Islet of Langerhans (tissue), 1 donor: ENCODE data around the gene KDM6B.

Source experiments
- FAIRE-seq: peaks from one replicate; lab custom pipeline; 2011; peaks lifted over from hg19 to GRCh38; lab: Jason Lieb, UNC

Gene KDM6B

DNA sequence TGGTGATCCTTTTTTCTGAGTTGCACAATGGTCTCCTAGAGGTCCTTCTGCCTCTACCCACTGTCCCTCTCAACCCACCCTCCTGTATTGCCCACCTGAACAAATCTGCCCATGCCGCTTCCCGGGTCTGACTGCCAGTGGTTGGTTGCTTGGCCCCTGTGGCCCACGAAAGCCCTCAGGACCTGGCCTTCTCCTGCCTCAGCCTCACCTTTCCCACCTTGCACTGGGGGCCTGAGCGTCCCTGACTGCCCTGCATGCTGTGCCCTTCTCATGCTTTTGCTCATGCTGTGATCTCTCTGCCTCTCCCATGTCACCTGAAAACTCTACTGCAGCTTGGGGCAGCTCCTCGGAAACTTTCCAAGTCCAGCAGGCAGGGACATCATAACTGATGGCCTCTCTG lies 13.8 kb upstream of the KDM6B start:
- no peak for FAIRE-seq

DNA sequence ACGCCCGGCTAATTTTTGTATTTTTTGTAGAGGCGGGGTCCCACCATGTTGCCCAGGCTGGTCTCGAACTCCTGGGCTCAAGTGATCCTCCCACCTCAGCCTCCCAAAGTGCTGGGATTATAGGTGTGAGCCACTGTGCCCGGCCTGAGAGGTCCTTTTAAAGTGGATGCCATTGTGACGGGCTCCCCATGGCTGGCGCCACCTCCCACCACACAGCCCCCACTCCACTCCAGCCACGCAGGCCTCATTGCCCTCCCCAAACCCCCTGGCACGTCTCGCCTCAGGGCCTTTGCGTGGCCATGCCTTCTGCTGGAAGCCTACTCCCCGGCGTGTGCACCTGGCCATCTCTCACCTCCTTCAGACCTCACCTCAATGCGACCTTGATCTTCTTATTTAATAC lies 11.9 kb upstream of the KDM6B start:
- no peak for FAIRE-seq

DNA sequence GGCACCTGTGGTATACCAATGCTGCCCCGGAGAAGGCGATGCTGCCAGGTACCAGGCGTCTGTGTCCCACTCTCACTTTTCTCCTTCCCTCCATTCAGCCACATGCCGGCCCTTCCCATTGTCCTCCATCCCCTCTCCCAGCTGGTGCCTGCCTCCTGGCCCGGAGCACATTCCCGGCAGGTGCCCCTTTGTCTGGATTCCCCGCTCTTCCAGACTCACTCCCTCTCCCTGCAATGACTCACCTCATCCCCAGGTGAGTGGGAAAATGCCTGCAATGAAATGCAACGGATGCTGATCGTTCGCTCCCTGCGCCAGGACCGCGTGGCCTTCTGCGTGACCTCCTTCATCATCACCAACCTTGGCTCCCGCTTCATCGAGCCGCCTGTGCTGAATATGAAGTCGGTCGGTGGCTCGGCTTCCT lies 10.4 kb upstream of the KDM6B start:
- FAIRE-seq: no peak

DNA sequence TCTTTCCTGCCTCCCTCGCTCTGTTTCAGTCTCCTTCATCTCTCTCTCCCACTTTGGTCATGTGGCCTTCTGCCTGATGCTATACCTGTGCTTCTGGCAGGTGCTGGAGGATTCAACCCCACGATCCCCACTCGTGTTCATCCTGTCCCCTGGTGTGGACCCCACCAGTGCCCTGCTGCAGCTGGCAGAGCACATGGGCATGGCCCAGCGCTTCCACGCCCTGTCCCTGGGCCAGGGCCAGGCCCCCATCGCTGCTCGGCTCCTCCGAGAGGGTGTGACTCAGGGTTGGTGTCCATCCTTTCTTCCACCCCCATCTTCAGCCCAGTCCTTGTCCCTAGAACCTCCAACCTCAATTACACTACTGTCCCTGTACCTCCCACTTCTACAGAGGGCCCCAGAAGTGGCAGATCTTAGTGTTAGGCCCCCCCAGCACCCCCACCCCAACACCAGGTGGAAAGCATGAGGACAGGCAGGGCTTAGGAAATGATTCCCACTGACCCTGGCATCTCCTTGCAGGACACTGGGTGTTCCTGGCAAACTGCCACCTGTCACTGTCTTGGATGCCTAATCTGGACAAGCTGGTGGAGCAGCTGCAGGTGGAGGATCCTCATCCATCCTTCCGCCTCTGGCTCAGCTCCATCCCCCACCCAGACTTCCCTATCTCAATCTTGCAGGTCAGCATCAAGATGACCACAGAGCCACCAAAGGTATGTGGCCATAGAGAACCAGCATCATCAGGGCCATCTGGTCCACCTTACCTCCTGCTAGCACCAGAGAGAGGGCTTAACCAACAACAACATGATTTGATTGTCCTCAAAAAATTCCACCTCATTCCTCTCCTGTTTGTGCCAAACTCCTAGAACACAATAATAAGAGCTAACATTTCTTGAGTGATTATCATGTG lies 9.7 kb upstream of the KDM6B start:
- no peak for FAIRE-seq

DNA sequence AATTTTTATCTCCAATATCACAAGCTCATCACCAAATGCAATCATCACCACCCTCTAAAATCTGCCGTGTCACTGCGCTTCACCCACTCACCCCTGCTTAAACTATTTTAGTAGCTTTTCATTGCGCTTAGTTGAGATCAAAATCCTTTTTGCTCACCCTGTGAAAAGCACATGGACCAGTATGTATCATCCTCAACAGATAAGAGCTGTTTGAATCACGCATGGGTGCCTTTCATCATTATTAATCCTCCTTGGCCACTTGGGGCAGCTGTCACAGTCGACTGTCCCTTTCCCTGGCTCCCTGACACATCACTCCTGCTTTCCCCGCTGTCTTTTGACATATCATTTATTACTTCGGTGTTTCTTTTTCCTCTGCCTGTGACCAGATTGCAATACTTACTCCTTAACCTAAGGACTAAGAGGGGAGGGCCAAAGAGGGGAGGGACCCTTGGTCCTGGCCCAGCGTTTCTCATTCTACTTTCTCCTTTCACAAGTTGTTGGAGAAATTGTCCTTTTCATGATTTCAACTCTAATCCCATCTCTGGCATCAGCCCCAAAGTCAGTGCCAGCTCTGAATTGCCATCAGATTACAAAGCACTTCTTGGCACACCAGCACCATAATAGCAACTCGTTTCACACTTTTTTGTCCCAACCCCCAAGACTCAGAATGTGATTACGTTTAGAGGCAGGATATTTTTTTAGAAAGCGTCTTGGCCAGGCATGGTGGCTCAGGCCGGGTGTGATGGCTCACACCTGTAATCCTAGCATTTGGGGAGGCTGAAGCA lies 8.6 kb upstream of the KDM6B start:
- FAIRE-seq: no peak

DNA sequence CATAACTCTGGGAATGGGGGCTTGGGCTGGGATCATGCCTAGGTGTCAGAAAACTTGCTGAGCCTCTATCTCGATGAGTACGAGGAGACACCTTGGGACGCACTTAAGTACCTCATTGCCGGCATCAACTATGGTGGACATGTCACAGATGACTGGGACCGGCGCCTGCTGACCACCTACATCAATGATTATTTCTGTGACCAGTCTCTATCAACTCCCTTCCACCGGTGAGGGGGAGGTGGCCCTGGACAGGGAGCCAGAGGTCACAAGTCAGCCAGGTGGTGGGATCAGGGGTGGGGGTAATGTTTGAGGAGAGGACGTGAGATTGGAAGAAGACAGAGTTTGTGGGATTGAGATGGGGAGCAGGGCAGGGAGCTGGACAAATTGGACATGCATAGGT lies 3.4 kb upstream of the KDM6B start:
- FAIRE-seq: no peak

DNA sequence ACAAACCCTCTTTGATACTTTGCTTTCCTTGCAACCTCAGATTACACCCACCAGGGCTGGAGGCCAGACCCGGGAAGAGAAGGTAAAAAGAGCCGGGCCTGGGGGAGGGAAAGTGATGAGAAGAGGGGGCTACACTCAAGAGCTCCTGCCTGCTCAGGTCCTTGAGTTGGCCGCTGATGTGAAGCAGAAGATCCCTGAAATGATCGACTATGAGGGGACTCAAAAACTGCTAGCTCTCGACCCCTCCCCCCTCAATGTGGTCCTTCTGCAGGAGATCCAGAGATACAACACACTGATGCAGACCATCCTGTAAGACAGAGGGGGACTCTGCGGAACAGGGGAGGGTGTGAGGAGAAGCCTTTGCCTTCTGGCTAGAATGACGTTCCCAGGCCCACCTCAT lies 2.8 kb upstream of the KDM6B start:
- no peak for FAIRE-seq

DNA sequence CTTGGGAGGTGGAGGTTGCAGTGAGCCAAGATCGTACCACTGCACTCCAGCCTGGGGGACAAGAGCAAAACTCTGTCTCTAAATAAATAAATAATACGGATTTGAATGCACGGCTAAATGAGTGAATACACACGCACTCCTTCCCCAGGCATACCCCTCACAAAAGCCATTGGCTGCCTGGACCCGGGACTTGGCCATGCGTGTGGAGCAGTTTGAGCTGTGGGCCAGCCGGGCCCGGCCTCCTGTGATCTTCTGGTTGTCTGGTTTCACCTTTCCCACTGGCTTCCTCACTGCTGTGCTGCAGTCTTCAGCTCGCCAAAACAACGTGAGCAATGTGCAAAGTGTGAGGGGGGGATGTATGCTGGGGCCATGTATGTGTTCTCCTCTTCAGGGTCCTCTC lies 1.6 kb upstream of the KDM6B start:
- FAIRE-seq: no peak

DNA sequence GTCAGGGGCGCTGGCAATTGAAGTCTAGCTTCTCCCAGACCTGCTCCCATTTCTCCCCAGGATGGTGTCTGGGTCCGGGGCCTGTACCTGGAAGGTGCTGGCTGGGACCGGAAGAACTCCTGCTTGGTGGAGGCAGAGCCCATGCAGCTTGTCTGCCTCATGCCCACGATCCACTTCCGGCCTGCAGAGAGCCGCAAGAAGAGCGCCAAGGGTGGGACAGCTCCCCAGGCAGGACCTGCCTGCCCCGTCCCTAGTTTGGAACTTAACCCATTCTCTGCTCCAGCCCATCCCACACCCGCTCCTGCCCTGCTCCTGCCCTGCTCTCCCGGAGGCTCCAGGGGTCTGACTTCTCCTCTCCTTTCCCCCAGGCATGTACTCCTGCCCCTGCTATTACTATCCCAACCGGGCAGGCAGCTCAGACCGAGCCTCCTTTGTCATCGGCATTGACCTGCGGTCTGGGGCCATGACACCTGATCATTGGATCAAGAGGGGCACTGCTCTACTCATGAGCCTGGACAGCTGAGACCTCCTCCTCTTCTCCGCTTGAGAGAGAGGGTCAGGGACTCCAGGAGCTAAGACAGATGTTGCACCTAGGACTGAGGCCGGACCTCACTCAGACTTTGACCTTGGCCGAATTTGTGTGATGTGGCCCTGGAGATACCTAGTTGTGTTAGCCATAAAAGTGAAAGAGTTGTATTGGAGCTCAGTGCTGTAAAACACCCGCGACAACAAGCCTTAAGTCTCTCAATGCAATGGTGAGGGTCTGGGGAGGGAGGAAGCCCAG lies 814 bp upstream of the KDM6B start:
- FAIRE-seq: no peak

DNA sequence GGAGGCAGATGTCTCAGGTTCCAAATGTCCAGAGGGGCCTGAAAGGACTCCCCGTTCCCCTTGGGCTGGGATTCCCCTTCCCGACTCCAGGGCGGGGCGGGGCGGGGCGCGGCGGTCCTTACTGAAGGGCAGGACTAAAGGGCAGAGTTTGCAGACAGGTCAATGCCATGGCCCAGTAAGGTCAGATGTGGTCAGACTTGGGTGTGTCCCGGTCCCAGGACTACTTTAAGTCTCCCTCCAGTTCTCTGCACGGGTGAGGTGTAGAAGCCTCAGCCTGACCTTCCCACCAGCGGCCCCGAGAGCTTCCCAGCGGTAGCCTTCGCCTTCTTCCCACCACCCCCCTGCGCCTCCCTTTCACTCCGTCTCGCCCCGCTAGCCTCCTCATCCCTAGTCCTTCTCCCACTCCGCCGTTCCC lies 532 bp downstream of the KDM6B start:
- no peak for FAIRE-seq

DNA sequence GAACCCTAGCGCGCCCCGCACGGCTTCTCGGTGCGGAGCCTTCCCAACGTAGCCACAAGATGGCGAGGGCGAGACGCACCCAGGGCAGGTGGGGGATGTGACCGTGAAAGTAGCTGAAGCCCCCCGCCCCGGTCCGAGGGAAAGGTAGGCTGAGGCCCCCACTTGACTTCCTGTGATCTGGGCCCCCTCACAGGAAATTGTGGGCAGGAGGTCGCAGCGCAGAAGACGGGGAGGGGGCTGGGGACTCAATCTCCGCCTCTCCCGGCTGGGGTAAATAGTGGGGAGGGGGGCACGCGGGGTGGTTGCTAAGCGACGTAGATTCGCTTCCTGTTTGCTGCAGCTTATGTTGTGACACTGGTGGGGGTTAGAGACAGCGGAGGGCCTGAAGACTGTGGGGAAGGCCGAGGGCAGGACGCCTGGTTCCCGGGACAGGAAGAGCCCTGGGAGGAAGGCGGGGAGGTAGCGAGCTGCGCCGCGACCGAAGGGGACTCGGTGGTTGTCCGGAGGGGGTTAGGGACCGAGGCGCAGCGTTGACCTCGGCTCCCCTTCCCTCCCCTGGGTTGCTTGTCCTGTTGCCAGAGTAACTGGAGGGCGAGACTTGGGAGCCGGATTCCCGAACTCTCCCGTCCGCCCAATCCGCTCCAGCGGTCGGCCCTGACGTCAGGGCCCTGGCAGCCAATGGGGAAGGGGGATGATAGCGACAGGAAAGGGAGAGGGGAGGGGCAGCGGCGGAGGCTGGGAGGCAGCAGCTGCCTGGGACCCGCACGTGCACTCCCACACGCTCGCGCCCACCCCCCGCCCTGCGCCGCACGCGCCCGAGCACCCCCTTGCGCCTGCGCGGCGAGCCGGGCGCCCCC lies 1.2 kb downstream of the KDM6B start:
- peak; percentile 55 for FAIRE-seq

DNA sequence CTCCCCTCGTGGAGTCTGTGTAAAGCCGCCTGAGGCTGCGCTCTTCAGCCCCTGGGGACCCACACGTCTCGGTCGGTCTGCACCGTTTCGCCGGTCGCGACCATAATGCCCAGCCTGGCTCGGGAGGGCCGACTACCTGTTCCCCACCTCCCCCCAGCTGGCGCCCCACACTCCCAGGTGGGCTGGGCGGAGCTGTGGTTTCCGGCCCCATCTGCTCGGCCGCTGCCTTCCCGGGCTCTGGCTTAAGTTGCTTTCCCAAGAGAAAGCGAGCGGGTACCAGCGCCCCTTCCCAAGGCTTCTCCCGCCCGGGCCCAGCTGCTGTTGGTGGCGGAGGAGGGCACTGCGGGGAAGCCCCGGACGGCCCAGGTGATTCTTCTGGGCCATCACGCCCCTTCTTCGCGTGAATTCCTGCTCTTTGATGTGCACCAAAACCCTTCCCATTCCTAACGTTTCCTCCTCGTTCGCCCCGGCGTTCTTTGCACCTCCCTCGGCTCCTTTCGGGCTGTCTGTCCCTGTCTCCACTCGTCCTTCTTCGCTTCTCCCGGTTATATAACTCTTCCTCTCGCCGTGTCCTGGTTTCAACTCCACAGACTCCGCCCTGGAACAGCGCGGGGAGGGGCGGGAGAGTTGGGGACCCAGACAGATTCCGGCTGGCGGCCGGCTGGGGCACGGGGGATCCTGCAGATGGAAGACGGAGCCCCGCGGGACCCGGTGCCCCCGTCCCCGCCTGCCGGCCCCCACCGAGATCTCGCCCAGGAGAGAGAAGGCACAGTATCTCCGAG lies 2.0 kb downstream of the KDM6B start:
- no peak for FAIRE-seq

DNA sequence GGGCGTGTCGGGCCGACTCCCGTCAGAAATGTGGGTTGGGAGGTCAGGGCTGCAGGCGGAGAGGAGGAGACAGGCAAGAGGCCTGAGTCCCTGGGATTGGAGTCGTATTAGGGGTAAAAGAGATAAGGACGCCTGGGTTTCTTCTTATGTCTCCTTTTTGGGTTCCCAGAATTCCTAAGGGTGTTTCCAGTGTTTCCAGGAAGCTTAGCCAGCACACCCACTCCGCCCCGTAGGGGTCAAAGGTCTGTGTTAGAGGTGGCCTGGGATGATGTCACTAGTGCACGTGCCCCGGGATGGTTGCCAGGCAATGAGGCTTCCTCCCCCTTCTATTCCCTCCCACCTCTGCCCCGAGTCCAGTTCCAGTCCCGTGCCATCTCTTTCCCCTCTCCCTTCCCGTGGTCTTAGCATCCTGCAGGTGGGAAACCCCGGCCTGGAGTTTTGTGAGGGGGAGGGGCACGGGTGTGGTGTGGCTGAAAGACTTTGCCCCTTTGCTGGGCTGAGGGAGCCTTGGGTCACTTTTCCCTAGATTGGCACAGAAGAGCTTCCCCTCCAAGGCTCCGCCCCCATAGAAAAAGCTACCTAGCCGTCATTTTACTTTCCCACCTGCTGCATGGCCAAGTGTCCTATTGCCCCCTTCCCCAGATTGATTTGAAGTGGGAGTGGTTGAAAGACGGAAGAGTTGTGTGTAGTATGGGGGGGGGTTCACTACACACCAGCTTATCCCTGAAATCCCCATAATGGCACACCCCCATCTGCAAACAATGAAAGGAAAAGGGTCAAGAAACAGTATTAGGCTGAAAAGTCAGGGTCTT lies 2.8 kb downstream of the KDM6B start:
- FAIRE-seq: no peak

DNA sequence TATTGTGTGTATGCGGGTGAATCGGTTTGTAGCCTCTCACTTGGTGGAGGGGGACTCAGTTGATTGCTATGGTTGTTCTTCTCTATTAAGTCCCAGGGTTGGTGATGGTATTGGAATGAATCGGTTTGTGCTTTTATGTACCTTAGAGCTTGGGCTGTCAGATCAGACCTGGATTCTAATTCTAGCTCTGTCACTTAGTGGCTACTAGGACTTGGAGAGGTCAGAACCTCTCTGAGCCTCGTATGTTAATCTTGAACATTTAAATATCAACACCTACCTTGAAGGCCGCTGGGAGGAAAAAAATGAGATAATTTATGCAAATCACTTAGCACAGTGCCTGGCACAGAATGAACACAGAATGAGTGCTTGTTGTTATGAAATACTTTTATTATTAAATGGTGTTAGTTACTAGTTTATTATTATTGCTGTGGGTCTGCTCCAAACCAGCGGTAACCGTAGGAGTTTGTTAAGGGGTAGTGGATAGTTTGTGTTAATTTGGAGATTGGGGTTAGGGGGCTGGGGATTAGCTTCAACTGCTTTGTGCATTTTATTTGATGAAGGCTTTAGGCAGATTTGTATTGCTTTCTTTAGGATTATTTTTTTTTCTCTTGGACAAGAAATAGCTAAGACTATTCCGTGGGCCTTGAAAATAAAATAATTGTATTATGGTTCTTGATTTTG lies 3.5 kb downstream of the KDM6B start:
- FAIRE-seq: no peak

DNA sequence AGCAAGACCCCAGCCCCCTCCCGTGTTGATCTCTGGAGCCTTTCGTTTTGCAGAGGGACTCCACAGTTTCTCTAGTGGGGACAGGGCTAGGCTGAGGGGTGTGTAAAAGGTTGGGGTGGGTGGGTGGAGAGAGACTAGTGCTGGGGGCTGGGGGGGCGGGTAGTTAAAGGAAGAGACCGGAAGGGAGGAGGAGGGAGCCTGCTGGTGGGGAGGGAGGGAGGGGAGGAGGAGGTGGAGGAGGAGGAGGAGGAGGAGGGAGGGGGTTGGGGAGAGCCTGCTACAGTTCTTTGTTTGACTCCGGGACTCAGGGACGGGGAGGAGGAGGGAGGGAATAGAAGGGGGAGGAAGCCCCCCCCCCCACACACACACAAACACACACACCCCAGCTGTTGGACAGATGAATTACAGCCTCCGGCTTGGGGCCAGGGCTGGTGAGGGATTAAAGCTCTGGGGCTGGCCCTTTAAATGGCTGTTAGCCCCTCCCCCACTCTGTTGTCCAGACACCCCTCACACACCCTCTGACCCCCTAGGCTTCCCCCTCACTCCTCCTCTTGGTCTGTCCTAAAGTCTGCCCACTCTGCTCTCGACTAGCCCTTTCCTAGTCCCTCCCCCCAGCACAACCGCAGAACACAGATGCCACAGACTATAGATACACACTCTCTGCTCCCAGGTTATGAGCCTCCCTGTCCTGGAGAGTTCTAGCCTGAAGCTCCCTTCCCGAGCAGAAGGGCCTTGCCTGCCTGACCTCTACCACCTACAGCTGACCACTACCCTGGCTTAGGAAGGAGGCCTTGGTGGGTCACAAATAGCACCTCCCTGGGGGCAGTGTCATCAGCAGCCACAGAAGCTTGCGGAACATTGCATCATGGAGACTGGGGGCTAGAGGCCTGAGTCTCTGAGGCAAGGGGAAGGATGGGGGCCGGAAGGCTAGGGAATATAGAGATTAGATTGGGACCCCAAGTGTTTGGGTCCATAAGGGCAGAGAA lies 4.4 kb downstream of the KDM6B start:
- FAIRE-seq: no peak

DNA sequence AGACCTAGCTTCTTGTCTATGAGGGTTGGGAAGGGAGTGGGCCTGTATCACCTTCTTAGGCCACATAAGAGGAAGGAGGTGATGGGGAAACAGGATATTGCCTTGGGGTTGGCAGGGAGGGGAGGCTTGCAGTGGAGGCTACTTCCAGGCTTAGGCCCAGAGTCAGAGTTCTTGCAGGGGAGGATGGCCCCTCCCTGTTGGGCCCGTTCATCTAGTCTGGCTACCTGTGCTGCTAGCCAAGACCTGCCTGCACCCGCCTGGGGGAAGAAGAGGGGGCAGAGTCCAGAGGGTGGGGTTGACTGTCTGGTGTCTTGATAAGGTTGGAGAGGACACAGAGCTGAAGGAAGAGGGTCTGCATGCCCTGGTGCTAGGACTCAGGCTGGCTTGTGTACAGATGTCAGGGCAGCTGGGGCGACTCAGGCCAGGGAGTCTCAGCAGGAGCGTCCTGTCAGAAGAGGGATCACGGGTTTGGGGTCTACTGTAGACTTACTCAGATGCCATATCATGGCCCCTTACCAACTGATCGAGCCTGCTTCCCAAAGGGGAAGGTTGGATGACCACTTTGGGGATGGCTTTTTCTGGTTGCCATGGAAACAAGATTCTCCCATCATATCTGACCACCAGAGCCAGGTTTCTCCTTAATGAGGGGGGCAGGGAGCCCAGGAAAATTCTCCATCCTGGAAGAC lies 5.3 kb downstream of the KDM6B start:
- FAIRE-seq: no peak

DNA sequence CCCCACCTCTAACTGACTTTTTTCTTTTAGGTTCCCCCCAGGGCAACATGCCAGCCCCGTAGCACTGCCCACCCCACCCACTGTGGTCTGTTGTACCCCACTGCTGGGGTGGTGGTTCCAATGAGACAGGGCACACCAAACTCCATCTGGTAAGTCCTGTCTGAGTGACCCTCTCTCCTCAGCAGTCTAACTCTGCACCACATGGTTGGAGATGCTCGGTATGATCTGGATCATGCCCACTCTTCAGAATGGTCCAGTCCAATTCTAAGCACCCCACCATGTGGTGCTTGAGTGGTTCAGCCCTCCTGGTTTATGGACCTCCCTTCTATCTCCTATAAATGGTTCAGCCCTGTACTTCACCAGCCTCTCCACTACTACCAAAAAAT lies 5.9 kb downstream of the KDM6B start:
- FAIRE-seq: no peak

DNA sequence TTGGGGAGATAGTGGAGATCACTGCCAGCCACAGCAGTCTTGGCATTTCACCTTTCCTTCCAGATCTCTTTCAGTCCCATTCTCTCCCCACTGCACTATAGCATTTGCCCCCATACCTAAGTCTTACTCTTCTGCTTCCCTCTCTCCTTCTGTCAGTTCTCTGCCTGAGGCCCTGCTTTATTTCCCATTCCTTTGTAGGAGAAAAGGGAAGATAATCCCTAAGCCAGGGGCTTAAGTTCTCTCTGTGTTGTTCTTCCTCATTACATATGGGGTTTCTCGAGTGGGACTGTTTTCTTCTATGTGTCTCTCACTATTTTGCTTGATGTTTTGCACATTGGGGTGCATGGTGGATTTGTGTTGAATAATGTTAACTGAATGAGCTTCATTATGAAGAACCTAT lies 6.4 kb downstream of the KDM6B start:
- FAIRE-seq: no peak
